Measurements from ENCODE around the gene CASQ1.

The CASQ1 gene

GRCh38 chr1:160205242-160206035 lies 15.1 kb downstream of the CASQ1 start, which contains the start of gene PEA15:
PEA15 (plus strand) TSS chr1:160205384; CDS start chr1:160211545, 6,161 bp downstream.
- peak; percentile 94 for DNase-seq (ENCODE audit: low spot score)

- DNase-seq (ENCODE audit: low spot score) = peak; percentile 73
Measured at GRCh38 chr1:160206036-160206389, 15.6 kb downstream of the CASQ1 start.

GRCh38 chr1:160206421-160207117 lies 16.2 kb downstream of the CASQ1 start:
- DNase-seq (ENCODE audit: low spot score) = peak; percentile 91

GRCh38 chr1:160207118-160207650 lies 16.8 kb downstream of the CASQ1 start:
- DNase-seq (ENCODE audit: low spot score) = no peak

- DNase-seq (ENCODE audit: low spot score) = no peak
Measured at GRCh38 chr1:160207771-160208556, 17.6 kb downstream of the CASQ1 start.

- DNase-seq (ENCODE audit: low spot score) = no peak
Measured at GRCh38 chr1:160208557-160209320, 18.4 kb downstream of the CASQ1 start.

- no peak for DNase-seq (ENCODE audit: low spot score)
Measured at GRCh38 chr1:160209321-160210046, 19.1 kb downstream of the CASQ1 start.

- DNase-seq (ENCODE audit: low spot score) = no peak
Measured at GRCh38 chr1:160210561-160210960, 20.2 kb downstream of the CASQ1 start.

- DNase-seq (ENCODE audit: low spot score) = no peak
Measured at GRCh38 chr1:160211046-160211790, 20.8 kb downstream of the CASQ1 start.

- DNase-seq (ENCODE audit: low spot score) = no peak
Measured at GRCh38 chr1:160214481-160215140, 24.2 kb downstream of the CASQ1 start.

GRCh38 chr1:160216301-160216700 lies 25.9 kb downstream of the CASQ1 start:
- DNase-seq (ENCODE audit: low spot score) = no peak

GRCh38 chr1:160217481-160218051 lies 27.2 kb downstream of the CASQ1 start:
- DNase-seq (ENCODE audit: low spot score) = peak; percentile 50

- DNase-seq (ENCODE audit: low spot score) = peak; percentile 80
Measured at GRCh38 chr1:160219062-160219929, 28.9 kb downstream of the CASQ1 start.

- DNase-seq (ENCODE audit: low spot score) = no peak
Measured at GRCh38 chr1:160220301-160220700, 29.9 kb downstream of the CASQ1 start.

GRCh38 chr1:160221089-160221488 lies 30.7 kb downstream of the CASQ1 start:
- no peak for DNase-seq (ENCODE audit: low spot score)

- DNase-seq (ENCODE audit: low spot score) = no peak
Measured at GRCh38 chr1:160222546-160222945, 32.2 kb downstream of the CASQ1 start.

- DNase-seq (ENCODE audit: low spot score) = no peak
Measured at GRCh38 chr1:160224606-160225005, 34.2 kb downstream of the CASQ1 start.

- DNase-seq (ENCODE audit: low spot score) = no peak
Measured at GRCh38 chr1:160225345-160225744, 35.0 kb downstream of the CASQ1 start.

All from AG20443 (cell line).